ENCODE results near the gene CERS6. TPM values are rescaled to one million over a fixed set of nuclear protein-coding genes. Genes with fewer than 3 reads are reported as not detected.

CERS6 gene
- total RNA-seq, 1 experiment from 2014 or later, result 17.3 TPM

DNA sequence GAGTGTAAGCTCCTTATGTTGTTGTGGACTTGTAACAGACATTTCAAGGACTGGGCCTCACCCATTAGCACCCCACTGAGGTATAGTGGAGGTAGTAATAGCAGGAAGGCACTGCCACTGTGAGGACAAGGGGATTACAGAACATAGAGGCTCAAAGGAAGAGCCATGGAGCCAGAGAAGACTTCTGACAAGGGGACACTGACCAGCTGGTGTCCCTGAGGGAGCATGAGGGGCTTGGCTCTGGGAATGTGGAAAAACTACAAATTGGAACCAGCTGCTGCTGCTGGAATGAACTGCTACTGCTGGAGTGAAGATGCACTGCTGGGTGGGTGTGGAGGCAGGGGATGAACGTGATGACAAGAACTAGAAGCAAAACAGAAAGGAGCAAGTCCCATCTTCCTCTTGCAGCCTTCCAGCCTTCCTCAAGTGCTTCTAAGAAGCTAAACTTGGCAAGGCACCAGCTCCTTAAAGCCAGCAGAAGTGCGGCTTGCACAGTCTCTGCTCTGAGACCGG lies 179.0 kb downstream of the CERS6 start:
- DNase-seq (ENCODE audit: low spot score), result no peak
- no peak overlapping the region for H3K4me3 Mint-ChIP-seq
- ATAC-seq, result peak; percentile 62
- no peaks in the 10 kb centered on the region for H3K9me3 Mint-ChIP-seq
- H3K4me1 Mint-ChIP-seq, result peaks cover 42% of the 10 kb centered on the region
- H3K36me3 Mint-ChIP-seq, result no peaks in the 10 kb centered on the region
- TF ChIP-seq IRF2 (CRISPR knock-in tag; IDR thresholded peaks at IDR 0.05; ENCODE audit: borderline replicate concordance, low read depth) (no peak), ETV6 (CRISPR knock-in tag; IDR thresholded peaks at IDR 0.05) (no peak), TEAD1 (CRISPR knock-in tag; IDR thresholded peaks at IDR 0.05) (no peak), SP1 (CRISPR knock-in tag; conservative IDR thresholded peaks at IDR 0.05) (no peak), ZNF416 (CRISPR knock-in tag; IDR thresholded peaks at IDR 0.05) (no peak), PRRX2 (CRISPR knock-in tag; IDR thresholded peaks at IDR 0.05) (no peak), ZNF121 (CRISPR knock-in tag; IDR thresholded peaks at IDR 0.05) (no peak), KAT7 (CRISPR knock-in tag; IDR thresholded peaks at IDR 0.05; ENCODE audit: borderline replicate concordance) (no peak), SOX15 (CRISPR knock-in tag; IDR thresholded peaks at IDR 0.05) (no peak), NFYB (CRISPR knock-in tag; conservative IDR thresholded peaks at IDR 0.05; ENCODE audit: low read depth) (no peak), NR2C2 (CRISPR knock-in tag; IDR thresholded peaks at IDR 0.05) (no peak), SMAD4 (CRISPR knock-in tag; IDR thresholded peaks at IDR 0.05) (no peak)
- TF ChIP-seq, protein P1, sequence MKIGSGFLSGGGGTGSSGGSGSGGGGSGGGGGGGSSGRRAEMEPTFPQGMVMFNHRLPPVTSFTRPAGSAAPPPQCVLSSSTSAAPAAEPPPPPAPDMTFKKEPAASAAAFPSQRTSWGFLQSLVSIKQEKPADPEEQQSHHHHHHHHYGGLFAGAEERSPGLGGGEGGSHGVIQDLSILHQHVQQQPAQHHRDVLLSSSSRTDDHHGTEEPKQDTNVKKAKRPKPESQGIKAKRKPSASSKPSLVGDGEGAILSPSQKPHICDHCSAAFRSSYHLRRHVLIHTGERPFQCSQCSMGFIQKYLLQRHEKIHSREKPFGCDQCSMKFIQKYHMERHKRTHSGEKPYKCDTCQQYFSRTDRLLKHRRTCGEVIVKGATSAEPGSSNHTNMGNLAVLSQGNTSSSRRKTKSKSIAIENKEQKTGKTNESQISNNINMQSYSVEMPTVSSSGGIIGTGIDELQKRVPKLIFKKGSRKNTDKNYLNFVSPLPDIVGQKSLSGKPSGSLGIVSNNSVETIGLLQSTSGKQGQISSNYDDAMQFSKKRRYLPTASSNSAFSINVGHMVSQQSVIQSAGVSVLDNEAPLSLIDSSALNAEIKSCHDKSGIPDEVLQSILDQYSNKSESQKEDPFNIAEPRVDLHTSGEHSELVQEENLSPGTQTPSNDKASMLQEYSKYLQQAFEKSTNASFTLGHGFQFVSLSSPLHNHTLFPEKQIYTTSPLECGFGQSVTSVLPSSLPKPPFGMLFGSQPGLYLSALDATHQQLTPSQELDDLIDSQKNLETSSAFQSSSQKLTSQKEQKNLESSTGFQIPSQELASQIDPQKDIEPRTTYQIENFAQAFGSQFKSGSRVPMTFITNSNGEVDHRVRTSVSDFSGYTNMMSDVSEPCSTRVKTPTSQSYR (CRISPR knock-in tag; IDR thresholded peaks at IDR 0.05), result no peak
- TF ChIP-seq, protein P2, sequence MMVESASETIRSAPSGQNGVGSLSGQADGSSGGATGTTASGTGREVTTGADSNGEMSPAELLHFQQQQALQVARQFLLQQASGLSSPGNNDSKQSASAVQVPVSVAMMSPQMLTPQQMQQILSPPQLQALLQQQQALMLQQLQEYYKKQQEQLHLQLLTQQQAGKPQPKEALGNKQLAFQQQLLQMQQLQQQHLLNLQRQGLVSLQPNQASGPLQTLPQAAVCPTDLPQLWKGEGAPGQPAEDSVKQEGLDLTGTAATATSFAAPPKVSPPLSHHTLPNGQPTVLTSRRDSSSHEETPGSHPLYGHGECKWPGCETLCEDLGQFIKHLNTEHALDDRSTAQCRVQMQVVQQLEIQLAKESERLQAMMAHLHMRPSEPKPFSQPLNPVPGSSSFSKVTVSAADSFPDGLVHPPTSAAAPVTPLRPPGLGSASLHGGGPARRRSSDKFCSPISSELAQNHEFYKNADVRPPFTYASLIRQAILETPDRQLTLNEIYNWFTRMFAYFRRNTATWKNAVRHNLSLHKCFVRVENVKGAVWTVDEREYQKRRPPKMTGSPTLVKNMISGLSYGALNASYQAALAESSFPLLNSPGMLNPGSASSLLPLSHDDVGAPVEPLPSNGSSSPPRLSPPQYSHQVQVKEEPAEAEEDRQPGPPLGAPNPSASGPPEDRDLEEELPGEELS (CRISPR knock-in tag; IDR thresholded peaks at IDR 0.05), result no peak
- TF ChIP-seq, protein P3, sequence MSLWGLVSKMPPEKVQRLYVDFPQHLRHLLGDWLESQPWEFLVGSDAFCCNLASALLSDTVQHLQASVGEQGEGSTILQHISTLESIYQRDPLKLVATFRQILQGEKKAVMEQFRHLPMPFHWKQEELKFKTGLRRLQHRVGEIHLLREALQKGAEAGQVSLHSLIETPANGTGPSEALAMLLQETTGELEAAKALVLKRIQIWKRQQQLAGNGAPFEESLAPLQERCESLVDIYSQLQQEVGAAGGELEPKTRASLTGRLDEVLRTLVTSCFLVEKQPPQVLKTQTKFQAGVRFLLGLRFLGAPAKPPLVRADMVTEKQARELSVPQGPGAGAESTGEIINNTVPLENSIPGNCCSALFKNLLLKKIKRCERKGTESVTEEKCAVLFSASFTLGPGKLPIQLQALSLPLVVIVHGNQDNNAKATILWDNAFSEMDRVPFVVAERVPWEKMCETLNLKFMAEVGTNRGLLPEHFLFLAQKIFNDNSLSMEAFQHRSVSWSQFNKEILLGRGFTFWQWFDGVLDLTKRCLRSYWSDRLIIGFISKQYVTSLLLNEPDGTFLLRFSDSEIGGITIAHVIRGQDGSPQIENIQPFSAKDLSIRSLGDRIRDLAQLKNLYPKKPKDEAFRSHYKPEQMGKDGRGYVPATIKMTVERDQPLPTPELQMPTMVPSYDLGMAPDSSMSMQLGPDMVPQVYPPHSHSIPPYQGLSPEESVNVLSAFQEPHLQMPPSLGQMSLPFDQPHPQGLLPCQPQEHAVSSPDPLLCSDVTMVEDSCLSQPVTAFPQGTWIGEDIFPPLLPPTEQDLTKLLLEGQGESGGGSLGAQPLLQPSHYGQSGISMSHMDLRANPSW (CRISPR knock-in tag; conservative IDR thresholded peaks at IDR 0.05; ENCODE audit: low read depth), result no peak
- TF ChIP-seq, protein P4, sequence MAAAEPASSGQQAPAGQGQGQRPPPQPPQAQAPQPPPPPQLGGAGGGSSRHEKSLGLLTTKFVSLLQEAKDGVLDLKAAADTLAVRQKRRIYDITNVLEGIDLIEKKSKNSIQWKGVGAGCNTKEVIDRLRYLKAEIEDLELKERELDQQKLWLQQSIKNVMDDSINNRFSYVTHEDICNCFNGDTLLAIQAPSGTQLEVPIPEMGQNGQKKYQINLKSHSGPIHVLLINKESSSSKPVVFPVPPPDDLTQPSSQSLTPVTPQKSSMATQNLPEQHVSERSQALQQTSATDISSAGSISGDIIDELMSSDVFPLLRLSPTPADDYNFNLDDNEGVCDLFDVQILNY (CRISPR knock-in tag; IDR thresholded peaks at IDR 0.05), result no peak
- TF ChIP-seq, protein P5, sequence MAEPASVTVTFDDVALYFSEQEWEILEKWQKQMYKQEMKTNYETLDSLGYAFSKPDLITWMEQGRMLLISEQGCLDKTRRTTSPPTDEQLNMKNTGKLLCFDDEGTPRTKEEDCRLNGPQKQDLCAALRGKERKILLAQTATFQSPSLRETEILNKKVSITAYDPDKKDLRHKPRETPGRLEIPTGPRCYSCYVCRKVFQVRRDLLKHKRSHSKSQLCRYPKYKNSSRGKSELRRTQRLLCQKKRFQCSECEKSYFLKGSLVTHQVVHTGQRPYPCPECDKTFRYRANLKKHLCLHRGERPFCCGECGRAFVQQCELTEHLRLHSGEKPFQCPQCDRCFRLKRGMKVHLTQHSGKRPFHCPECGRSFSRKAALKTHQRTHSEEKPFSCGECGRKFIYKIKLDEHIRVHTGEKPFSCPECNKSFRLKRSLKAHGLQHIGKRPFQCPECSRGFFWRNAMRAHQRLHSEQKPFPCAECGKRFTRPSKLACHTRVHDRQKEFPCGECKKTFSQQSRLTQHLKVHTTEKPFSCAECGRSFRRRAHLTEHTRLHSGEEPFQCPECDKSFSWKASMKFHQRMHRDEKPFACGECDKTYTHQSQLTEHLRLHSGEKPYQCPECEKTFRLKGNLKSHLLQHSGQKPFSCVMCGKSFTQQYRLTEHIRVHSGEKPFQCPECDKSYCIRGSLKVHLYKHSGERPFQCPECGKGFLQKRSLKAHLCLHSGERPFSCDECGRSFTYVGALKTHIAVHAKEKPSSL (CRISPR knock-in tag; conservative IDR thresholded peaks at IDR 0.05), result no peak
- peak overlapping the region; percentile 31; the same call in 1 of the 2 replicates for H3K27ac Mint-ChIP-seq
- ChIA-PET CTCF (interaction anchor here (0.6 to 1.3 kb wide), 2 partner anchors 32 to 146 kb away, joined by 3 to 4 read pairs; no protein-coding TSS in a partner anchor), POLR2A (no interaction called here)
- H3K27me3 Mint-ChIP-seq (ENCODE audit: low read depth), result no peaks in the 10 kb centered on the region

All from WTC11 (cell line).